Measurements from ENCODE around the gene POLDIP2.
A peak's percentile ranks its signal among the peaks of the same experiment; 100 is the strongest.

The POLDIP2 gene

DNA sequence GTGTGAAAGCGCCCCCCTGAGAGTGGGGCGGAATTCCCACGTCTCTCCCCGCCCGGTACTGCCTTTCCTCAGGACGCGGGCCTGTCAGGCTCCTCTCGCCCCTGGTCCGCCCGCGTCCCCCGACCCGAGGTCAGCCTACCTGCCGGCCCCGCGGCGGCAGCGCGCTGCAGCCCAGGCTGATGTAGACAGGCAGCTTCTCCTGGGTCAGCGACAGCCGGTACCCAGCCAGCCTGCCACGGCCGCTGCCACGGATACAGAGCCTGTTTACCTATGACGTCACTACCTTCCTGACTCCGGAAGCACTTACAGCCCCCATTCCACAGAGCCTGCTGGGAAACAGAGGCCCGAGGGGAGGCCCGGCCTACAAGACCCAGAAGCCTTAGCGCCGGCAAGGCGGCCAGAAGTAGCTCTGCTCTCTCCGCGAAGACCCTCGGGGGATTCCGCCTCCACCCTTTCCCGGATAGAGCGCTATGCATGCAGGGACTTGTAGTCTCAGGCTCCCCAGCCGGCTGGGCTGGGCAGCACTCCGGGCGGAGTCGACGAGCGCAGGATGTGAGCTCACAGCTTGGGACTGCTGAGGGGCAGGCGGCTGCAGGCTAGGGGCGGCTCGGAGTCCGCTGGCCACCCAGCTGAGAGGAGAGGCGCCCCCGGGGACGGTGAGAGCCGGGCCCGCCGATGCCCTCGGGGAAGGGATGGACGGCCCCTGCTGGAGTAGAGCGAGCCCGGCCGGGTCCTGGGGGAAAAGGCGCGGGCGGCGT, 21.9 kb downstream of the POLDIP2 start, which contains the start of the genes IFT20 and TNFAIP1:
Gene IFT20 (minus strand): TSS at position 272 of the 758 bp plus-strand sequence. CDS start 3,487 bp downstream, outside the sequence.
Gene TNFAIP1 (plus strand): TSS at position 561 of the 758 bp plus-strand sequence. CDS start 3,761 bp downstream, outside the sequence.
- peak; percentile 99 for DNase-seq

DNA sequence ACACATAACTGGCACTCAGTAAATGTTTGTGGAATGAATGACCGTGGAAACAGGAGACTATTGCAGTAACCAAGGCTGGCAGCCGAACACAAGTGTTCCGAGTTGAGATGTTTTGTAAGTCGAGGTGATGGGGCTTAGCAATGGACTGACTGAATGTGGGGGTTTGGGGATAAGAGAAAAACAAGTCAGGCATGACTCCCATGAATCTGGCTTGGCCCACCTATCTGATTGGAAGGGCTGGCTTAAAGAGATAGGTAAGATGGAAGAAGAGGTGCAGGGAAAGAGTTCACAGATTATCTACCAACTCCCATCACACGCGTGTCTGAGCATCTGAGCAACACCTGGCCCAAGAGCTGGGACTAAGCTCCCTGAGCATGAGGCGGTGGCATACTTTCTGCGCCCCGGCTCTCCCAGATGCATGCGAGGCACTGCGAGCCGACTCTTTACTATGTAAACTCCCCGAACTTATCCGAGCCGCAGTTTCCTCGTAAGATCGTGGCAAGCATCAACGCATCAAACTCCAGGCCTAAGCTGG, 22.6 kb downstream of the POLDIP2 start:
- DNase-seq: no peak

DNA sequence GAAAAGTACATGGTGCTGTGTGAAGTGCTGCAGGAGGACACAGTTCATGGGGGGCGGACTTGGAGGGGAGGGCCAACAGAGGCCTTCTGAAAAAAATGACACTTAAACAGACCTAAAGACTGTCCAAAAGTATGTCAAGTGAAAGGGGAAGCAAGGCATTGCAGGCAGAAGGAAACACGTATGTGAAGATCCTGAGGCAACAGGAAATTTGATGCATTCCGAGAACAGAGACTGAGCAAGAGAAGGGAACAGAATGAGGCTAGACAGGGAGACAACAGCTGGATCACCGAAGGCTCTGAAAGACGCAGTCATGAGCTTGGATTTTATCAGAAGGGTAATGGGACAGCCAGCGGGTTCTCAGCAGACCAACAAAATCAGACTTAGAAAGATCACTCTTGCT, 23.2 kb downstream of the POLDIP2 start:
- DNase-seq: no peak

DNA sequence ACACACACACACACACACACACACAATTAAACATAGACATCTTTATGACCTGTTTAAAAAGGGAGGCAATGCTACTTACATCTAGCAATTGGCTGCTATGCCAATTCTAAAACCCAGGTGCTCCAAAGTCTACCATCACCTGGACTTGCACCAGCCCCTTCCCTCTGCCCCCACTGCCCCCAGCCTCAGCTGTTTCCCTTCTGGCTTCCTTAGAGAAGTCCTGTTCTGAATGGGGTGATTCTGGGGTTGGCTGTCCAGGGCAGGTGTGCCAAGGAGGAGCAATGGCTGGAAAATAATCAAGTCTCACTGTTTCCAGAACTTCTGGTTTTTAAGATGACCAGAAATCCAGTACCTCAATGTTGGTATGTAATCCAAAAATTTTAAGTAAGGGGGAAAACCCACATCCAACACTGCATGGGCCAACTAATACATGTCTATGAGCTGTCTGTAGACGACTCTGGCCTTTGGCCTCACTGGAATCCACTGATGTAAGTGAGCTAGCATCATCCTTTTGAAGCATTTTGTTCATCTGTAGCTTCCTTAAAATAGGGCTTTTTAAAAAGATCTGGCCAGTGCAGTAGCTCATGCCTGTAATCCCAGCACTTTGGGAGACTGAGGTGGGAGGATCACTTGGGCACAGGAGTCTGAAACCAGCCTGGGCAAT, 24.1 kb downstream of the POLDIP2 start:
- no peak for DNase-seq

DNA sequence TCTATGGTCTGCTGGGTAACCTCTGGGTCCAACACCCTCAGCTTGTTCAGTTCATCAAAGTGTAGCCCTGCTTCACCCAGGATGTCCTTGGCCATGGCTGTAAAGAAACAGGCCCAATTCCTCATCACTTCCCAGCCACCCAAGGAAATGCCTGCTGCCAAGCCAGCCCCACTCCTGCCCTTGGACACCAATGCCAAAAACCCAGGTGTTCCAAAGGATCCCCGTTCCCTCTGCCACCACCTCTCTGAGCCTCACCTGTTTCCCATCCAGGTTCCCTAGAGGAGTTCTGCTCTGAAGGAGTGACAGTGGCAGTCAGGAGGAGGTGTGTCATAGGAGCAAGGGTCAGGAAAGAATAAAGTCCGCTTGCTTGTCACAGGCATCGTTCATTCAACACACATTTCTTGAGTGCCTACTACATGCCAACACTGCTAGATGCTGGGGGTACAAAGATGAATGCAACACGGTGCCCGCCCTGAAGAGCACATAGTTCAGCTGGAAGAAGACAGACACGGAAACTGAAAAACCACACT, 25.4 kb downstream of the POLDIP2 start:
- no peak for DNase-seq

DNA sequence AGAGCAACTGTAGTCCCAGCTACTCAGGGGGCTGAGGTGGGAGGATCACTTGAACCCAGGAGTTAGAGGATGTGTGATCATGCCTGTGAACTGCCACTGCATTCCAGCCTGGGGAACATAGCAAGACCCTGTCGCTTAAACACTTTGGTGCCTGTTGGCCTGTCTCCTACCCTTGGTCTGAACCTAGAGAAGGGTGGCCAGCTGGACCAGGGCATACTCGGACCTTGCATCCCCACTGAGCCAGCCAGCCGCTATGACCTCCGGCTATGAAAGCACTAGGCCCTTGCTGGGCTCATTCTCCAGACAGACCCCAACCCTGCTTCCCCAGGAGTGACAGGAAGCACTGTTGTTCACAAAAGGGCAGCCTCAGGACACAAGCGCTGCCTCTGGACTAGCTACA, 26.7 kb downstream of the POLDIP2 start:
- DNase-seq: no peak

DNA sequence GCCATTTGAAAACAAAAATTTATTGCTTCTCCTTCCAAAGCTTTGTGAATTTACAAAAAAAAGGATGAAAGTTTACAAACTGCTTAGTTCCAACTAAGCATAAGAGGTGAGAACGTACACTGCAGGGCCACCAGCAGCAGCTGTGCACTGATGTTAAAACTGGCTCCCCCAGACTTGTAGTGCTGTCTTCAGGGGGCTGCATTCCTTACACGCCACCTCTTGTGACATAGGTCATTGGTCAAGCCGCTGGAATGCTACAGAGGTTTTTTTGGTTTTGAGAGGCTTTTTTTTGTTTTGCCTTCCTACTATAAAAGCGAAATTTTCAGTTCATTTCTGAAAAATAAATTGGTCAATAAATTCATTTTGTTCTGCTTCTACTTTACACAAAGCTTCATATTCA, 29.0 kb downstream of the POLDIP2 start:
- DNase-seq: no peak

DNA sequence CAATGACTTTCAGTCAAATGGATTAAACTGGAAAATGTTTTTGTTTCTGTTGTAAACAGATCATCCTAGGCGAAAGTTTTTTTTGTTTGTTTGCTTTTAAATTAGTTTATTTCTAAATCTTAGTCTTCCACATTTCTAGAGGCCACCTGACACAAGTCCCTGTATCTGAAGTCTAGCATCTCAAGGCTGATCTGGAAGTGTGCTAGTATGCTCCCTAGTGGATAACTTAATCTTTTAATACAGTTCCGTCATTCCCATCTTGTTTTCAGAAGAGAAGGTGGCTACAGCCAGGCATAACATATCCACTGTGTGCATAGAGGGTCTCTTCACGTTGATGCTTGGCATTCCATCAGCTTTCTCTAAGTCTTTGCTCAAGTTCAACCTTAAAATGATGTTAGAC, 29.6 kb downstream of the POLDIP2 start:
- DNase-seq: no peak

DNA sequence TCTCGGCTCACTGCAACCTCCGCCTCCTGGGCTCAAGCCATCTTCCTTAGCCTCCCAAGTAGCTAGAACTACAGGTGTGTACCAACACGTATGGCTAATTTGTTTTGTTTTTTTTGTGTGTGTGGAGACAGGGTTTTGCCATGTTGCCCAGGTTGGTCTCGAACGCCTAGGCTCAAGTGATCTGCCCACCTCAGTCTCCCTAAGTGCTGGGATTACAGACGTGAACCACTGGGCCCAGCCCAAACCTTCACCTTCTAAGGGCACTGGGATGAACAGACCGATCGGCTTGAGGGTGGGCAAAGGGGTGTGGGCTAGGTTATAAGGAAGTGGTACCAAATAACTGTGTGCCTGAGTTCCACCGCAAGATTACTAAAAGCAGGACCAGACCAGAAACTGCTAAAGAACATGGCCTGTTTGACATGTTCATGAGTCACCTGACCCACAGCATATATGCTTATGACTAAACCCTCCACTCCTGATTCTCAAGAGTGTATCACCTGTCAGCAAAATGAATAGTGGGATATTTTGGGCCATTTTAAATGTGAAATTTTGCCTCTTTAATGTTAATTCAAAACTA, 30.2 kb downstream of the POLDIP2 start:
- DNase-seq: no peak

DNA sequence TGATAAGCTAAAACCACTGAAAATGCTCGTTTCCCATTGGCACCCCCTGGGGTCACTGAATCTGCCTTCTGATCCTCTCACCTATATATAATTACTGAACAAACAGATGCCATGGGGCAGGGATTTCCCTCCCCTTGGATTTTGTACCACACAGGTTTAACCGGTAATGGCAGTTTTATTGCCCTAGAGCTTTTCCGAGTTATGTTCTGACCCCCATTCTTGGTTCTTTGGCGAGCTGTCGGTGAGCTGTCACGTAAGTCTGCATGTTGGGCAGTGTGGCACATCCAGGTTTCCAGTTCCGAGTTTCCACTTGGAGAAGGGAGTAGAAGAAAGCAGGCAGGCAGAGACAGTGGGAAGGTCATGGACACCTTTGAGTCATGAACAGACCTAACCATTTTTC, 31.2 kb downstream of the POLDIP2 start:
- no peak for DNase-seq

DNA sequence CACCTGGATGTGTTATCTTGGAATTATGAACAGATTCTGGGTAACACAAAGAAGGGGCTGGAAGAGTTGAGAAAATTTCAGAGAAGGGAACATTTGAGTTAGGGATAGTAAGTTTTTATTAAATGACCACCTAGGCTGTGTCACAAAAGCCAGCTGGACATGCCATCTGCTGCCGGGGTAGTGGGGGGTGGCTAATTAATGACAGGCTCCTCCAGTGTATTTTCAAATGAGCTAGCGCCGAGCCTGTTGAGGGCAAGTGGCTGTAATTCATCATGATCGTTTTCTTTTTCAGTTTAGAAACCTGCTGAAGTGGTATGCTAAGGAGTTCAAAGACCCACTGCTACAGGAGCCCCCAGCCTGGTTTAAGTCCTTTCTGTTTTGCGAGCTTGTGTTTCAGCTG, 32.1 kb downstream of the POLDIP2 start:
- DNase-seq: no peak

DNA sequence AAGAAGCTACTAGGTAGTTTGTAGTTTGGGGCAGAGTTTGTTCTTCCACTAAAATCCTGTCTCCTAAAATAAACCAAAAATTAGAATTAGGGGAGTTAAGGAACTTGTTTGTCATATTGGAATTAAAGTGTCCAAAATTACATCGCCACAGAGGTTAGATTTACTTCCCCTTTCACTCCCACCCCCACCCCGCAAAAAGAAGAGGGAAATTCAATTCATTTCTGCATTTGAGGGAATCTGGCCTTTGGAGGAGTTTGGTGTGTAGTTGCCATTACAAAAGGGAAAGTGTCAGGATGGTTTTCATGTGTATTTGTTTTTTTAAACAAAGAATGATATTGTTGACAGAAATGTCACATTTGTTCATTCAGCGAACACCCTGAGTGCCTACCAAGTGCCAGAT, 32.5 kb downstream of the POLDIP2 start:
- no peak for DNase-seq

DNA sequence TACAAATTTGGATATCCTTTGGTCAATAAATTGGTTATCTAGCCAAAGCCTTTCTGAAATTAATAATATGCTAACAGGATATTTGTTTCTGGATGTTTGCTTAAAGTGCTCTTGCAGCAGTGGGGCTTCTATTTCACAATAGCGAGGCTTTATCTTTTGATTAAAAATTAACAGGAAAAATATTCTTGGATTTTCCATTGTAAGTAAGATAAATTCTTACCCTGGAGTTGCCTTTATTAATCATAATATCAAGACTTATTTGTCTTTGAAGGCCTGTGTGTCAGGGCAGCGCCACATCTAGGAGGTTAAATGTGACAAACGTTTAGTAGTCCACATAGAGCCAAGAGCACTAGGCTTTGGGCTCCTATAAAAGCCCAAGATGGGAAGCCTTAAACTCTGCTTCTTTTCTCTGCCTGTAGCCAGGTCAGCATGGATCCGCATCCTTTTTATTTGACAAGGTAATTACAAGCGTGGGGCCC, 33.0 kb downstream of the POLDIP2 start:
- DNase-seq: no peak

DNA sequence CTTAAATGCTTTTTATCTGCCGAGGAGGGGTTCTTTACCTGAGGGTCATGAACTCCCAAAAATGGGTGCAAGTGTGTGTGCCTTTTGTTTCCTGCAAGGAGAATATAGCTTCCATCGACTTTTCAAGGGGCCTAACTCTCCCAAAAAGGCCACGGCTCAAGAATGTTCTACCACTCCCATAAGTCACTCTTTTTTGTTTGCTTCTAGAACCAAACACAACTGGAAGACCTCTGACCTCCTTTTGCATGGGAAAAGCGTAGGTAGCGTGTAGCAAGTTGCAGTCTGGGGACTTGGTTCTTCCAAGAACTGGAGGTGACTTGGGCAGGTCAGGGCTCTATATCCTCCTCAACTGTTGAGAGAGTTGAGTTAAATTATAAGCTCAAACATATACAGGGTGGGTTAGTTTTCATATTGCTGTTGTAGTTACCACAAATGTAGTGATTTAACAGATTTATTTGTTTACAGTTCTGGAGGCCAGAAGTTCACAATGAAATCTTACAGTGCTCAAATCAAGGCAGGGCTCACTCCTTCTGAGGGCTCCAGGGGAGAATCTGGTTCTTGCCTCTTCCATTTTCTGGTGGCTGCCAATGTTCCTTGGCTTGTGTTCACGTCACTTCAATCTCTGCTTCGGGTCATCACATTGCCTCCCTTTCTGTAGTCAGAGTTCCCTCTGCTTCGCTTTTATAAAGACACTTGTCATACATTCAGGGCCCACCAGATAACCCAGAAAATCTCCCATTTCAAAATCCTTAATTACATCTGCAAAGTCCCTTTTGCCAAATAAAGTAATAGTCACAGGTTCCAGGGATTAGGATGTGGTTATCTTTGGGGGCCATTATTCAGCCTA, 36.9 kb downstream of the POLDIP2 start:
- DNase-seq: no peak

DNA sequence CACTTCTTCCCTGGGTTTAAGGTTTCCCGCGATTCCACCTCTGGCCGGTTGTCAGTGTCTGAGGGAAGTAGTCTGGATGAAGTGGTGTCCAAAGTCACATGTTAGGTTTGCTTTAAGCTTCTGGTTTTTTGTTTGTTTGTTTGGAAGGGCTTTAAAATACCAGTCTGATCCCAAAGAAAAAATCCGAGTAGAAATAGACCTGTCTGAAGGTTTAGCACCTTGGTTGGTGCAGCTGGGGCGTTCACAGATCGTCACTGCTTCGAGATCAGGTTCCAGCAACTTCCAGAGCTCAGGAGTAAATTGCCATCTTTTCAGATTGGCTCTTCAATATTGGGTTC, 37.8 kb downstream of the POLDIP2 start:
- peak; percentile 39 for DNase-seq

DNA sequence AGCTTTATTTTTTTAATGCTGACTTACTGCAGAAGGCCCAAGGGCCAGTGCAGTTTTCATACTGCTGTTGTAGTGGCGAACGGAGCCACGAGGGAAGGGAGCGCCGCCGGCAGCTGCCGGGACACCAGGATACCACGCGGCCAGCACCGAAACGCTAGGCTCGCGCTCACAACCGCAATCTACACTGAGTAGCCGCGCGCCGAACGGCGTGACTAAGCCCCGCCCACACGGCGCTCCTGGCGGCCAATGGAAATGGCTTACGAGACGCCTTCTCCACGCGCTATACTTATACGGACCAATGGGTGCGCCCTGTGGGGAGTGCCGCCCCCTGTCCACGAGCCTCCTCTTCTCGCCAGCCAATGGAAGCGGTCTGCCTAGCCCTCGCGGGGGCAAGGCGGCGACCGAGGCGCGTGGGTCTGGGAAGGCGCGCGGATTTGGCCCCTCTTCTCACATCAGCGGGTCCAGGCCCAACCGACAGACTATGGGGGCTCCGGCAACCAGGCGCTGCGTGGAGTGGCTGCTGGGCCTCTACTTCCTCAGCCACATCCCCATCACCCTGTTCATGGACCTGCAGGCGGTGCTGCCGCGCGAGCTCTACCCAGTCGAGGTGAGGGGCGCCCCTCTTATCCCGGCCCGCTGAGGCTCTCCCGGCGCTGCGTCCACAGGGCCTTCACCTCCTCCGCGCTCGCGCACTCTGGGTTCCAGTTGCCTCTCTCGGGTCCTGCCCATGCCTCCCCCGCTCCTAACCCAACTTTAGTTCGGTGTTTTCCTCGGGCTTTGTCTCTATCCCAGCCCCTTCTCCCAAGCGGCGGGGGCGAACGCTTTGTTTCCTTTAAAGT, 38.3 kb downstream of the POLDIP2 start, which contains the start of gene TMEM97:
Gene TMEM97 (plus strand): TSS at position 442 of the 839 bp plus-strand sequence. CDS start 40 bp downstream, at position 482.
- peak; percentile 98 for DNase-seq

DNA sequence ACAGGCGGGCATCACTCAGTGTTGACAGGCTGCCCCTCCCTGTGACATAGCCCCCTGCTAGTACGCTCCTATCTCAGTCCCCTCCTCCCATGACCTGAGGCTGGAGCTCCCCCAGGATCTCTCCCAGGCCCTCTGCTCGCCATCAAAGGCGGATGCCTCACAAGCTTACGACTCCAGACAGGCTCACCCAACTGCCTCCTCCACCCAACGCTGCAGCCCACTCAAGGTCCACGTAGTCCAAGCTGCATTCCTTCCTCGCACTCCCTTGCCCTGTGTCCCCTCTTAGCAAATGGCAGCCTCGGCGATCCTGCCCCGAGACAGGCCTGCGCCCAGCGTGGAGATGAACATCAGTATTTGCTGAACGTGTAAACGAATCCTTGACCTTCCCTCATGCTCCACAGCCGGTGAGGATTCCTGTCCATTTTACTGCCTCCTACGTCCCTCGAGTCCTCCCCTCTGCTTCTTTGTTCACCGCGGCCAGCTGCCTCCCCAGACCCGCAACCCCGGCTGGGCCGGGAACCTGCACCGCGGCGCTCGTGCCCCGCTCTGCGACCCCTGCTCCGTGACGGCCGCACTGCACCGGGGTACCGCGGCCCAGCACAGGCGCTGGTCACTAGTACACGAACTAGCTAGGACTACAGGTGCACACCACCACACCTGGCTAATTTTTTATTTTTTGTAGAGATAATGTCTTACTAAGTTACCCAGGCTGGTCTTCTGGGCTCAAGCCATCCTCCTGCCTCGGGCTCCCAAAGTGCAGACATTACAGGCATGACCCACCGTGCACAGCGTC, 39.2 kb downstream of the POLDIP2 start:
- no peak for DNase-seq

DNA sequence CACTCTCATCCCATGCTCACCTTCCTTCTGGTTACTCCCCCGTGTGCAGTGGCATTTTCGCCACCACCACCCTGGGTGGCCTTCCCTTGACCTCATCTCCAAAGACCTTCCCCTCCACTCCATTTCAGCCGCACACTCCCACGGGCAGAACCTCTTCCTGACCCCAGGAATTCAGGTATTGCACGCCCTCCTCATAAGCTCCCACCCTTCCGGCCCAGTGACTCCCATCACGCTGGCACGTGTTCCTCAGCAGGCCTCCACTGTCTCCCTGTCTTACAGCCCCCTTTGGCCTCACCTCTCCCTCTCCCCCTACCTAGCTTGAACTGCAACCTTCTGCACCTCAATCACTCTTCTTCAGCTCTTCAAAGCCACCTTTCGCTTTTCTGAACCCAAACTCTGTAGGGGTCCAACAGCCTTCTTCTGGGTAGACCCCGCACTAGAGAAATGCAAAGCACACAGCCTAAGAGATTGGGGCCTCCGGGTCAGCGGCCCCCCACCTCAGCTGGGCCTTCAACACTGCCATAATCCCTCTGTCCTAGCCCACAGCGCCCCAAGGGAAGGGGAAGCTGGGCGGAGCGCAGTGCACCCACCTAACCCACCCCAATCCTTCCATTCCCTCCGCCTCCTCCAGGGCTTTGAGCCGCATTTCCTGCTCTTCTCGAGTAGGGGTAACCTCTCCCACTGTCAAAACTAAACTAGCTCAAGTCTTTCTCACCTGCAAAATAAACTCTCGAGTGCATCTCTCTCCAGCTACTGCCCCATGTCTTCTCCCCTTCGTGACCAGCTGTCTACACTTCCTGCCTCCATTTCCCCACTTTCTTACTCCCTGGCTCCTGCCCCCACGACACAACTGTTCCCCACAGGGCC, 40.0 kb downstream of the POLDIP2 start:
- no peak for DNase-seq

Data from COR-L47 (cell line).